Measurements from ENCODE around the gene ITM2C.

ITM2C gene

DNA sequence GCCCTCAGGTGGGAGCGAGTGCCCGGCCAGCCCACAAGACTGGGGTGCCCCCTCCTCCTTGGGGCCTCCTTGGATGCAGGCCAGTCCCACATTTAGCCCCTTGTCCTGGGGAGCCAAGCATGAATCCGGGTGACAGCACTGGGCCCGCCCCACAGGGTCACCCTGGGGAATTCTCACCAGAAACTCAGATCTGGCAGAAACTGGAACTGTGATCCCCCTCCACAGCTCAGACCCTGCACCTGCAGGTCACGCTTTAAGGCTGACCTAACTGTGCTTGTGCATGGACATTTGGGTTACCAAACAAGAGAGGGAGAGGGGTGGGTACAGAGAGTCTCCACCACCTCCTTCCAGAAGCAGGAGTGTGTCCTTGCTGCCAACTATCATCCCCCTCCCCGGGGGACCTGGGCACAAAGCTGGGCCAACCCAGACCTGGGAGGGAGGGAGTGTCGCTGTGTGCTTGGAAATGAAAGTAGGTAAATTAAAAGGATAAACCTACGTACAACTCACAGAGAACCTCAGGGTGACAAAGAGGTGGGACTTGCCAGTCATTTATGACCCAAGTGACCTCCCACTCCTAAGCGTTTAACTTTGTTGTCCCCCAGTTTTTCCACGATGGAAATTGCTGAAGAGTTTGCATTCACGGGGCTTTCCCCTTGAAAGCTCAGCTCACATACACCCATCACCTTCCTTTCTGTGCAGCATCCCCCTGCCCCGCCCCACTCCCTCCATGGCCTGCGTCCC lies 9.1 kb downstream of the ITM2C start:
- no peak for DNase-seq

DNA sequence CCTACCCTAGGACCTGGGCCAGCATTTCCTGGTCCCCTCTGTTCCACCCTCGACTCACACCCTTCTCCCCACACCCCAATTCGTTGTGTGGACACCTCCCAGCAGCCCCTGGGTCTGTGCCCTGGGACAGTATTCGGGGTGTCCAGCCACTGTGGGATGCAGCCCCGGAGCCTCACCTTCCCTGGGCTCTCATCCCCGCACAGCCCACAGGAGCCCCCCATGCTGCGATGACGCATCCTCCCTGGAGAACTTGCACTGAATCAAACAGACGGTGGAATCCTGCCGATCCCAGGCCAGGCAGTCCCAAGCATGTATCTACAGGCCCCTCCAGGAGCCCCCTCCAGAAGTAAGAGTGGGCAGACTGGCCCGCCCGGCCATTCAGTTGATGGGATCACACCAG lies 9.7 kb downstream of the ITM2C start:
- DNase-seq = no peak

DNA sequence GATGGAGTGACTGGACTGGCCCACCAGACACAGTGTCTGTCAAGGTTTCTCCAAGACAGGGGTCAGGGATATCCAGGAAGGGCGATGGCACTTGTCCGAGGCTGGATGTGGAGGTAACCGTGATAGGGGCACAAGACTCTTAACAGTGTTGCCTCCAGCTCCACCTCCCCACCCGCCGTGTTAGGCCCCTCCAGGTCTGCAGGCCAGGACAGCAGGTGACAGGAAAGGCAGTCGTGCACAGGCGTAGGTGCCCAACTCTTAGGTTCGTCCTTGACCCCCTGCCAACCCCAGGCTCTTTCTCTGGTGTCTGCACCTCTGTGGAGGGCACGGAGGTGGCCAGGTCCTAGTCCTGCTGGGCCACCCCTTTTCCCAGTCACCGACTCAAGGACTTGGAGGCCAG lies 10.1 kb downstream of the ITM2C start:
- no peak for DNase-seq

DNA sequence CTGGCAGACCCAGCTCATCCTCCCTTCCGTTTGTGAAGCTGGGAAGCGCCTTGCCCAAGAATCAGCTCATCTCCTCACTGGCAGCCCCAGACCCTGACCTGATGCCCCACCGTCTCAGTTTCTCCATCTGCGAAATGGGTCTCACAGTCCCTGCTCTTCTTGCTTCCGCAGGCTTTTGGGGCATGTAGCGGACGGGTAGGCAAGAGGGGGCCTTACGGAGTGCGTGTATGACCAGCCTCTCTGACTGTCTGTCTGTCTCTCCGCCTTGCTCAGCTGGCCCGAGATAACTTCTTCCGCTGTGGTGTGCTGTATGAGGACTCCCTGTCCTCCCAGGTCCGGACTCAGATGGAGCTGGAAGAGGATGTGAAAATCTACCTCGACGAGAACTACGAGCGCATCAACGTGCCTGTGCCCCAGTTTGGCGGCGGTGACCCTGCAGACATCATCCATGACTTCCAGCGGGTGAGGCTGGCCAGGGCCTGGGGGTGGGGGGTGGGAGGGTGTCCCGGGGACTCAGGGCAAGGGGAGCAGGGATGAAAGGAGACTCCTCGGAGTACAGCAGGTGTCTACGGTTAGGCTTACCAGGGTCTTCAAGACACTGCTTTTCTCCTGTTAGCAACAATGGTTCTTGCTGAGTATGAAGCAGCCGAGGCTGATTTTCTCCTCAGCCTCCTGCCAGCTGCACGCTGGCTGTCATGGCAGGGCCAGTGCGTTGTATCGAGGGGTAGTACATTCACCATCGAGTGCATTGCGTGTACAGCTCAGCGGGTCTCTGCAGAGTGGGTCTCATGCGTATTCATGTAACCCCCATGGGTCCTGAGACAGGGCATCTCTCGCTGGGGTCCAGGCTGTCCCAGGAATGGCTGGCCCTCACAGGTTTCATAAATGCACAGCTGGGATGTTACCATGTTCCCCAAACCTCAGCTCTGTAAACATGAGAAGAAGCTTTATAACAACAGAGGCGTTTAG lies 10.9 kb downstream of the ITM2C start:
- DNase-seq = no peak

DNA sequence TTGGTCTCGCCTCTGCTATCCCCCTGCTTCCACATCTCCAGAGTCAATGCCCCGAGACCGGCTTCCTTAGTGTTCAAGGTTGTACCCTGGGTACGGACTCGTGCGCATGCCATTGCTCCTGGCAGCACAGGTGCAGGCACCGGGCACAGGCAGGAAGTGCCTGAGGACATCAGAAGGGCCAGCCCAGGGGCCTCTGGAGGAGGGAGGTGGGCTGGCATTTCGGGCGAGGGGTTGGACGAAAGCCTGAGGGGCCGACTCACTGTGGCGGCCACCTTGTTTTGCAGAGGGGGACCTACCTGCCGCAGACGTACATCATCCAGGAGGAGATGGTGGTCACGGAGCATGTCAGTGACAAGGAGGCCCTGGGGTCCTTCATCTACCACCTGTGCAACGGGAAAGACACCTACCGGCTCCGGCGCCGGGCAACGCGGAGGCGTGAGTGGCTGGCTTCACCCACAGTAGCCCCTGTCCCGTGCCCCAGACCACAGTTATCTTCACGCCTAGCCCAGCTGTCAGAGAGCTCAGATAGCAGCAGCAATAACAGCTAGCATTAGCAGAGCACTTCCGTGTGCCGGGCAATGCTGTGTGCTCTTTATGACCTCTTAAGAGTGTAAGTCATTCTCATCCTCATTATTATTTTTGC lies 12.5 kb downstream of the ITM2C start:
- no peak for DNase-seq

DNA sequence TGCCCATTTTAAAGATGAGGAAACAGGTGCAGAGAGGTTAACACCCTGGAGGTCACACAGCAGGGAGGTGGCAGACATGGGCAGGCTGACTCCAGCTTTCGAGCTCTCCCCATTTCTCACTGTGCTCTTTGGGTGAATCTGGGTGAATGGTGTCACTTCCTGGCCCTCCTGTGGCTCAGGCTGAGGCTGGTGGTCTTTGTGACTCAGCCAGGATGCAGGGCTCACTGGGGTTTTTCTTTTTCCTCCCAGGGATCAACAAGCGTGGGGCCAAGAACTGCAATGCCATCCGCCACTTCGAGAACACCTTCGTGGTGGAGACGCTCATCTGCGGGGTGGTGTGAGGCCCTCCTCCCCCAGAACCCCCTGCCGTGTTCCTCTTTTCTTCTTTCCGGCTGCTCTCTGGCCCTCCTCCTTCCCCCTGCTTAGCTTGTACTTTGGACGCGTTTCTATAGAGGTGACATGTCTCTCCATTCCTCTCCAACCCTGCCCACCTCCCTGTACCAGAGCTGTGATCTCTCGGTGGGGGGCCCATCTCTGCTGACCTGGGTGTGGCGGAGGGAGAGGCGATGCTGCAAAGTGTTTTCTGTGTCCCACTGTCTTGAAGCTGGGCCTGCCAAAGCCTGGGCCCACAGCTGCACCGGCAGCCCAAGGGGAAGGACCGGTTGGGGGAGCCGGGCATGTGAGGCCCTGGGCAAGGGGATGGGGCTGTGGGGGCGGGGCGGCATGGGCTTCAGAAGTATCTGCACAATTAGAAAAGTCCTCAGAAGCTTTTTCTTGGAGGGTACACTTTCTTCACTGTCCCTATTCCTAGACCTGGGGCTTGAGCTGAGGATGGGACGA lies 13.2 kb downstream of the ITM2C start:
- DNase-seq = no peak

DNA sequence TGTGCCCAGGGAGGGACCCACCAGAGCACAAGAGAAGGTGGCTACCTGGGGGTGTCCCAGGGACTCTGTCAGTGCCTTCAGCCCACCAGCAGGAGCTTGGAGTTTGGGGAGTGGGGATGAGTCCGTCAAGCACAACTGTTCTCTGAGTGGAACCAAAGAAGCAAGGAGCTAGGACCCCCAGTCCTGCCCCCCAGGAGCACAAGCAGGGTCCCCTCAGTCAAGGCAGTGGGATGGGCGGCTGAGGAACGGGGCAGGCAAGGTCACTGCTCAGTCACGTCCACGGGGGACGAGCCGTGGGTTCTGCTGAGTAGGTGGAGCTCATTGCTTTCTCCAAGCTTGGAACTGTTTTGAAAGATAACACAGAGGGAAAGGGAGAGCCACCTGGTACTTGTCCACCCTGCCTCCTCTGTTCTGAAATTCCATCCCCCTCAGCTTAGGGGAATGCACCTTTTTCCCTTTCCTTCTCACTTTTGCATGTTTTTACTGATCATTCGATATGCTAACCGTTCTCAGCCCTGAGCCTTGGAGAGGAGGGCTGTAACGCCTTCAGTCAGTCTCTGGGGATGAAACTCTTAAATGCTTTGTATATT lies 14.0 kb downstream of the ITM2C start:
- DNase-seq = no peak

DNA sequence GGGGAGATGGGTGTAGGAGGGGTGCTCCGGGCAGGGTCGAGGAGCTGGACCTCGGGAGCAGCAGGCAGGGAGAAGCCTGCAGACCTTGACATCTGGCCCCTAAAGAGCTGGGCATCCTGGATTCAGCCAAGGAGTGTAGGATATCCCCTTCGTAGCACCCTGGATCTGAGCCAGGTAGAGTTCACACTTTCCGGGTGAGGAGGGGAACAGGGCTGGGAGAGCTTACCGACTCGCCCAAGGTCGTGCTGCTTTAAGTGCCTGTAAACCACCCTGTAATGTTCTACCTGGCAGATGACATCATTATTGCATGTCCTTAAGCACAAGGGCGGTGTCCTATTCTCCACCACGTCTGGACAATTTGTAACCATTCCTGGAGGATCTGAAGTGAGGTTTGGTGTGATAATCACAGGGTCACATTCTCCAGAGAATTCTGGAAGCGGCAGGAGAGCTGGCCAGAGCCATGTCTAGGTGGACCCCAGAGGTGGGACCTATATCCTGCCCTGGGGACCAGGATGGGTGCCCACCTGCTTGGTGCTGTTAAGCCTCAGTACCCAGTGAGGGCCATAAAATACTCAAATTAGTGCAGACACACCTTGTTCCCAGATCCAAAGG lies 14.6 kb downstream of the ITM2C start:
- no peak for DNase-seq

DNA sequence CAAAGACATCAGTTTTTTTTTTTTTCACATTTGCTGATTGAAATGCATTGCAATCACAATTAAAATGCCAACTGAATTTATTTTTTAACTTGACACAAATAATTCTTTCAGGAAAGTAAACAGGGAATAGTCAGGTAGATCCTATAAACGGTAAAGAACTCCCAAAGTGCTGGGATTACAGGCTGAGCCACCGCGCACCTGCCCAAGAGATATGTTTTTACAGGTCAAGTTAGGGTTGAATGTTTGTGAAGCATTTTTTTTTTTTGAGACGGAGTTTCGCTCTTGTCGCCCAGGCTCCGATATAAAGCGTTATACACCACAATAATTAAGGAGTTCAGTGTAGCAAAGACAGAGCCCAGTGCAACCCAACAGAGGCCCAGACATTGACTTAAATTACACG lies 15.1 kb downstream of the ITM2C start:
- DNase-seq = no peak

DNA sequence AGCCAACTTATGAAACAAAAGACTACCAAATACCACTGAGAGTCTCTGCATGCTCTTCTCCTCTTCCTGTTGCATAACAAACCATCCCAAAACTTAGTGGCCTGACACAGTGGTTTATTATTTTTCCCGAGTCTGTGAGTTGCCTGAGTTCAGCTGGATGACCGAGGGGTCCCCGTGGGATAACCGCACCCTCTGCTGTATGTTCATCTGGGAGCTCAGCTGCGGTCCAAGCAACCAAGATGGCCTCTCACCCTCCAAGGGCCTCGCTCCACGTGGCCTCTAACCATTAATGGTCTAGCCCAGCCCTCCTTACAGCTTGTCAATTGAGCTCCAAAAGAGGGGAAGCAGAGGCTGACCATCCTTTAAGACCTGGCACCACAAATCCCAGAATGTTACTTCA lies 17.1 kb downstream of the ITM2C start:
- no peak for DNase-seq

DNA sequence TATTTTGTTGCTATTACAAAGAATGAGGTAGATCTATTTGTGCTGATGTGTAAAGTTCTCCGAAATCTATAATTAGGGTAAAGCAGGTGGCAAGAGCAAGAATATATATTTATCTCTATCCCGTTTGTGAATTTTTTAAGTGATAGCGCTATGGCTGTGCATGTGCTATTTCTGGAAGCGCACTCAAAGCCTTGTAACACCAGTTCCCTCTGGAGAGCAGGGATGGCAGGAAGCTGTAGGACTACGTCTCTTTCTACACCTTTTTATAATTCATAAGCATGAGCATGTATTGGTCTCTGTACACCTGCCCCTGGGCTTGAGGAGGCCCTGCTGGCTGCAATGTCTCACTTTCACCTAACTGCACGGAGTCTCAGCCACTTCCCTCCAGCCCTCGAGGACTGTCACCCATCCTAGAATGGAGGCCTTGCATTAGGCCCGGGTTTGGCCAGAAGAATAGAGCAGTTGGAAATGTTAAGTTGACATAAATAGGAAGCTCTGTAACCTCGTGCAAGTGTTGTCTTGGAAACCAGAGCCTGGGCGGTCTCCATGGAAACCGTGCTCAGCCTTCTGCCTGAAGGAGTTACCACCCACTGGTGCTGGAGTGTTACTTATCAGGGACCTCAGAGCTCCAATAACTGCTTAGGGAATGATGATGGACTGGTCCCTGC lies 20.9 kb downstream of the ITM2C start:
- peak; percentile 3 to 39 for DNase-seq

DNA sequence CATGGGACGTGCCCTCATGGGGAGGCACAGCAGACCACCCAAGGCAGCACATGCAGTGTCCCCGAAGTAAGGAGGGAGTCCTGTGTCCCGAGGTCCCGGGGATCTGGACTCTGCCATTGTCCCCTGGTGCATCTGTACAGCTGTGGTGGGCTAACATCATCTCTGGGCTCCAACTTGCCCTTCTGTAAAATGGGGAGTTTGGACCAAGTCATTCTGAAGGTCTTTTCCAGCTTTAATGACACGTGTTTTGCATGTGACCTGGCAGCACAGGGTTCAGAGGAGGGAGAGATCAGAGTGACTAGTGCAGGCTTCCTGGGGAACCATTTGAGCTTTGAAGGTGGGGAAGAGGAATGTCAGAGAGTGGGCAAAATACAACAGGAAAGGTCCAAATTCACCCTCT lies 21.5 kb downstream of the ITM2C start:
- no peak for DNase-seq

DNA sequence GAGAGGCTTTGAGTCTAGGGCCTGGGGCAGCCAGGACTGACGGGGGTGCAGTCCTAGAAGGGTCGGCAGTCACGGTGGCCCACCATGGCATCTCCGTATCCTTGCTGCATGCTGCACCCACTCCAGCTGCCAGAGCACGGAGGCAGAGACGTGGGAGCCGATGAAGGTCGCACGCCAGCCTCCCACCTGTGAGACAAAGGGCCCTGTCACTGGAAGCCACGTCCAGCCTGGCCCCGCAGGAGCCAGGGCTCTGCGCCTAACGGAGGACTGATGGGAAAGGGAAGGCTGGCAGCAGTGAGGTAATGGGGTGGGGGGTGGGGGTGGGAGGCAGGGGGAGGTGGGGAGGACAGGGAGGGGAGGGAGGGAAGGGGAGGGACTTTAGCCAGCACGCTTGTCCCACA lies 21.9 kb downstream of the ITM2C start:
- no peak for DNase-seq

DNA sequence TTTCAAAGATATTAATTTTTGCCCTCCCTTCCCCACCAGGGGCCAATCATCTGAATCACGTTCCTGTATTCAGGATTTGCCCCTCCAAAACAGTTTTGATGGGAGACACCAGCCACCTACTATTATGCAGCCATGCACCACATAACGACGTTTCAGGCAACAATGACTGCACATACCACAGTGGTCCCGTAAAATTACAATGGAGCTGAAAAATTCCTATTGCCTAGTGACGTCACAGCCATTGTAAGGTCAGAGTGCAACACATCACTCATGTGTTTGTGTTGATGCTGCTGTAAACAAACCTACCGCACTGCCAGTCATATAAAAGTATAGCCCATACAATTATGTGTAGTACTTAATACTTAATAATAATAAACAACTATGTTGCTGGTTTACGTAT lies 22.6 kb downstream of the ITM2C start:
- no peak for DNase-seq

DNA sequence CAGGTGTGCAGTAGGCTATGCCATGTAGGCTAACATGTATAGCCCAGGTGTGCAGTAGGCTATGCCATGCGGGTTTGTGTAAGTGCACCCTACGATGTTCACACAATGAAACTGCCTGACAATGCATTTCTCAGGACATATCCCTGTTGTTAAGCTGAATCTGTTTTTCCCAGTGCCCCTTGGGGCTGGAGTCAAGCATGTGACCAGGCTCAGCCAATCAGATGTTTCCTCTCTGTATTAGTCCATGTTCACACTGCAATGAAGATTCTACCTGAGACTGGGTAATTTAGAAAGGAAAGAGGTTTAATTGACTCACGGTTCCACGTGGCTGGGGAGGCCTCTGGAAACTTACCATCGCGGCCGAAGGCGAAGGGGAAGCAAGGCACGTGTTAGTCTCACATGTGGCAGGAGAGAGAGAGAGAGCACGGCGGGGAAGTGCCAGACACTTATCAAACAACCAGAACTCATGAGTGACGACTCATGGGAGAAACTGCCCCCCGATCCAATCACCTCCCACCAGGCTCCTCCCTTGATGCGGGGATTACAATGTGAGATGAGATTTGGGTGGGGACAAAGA lies 24.2 kb downstream of the ITM2C start:
- no peak for DNase-seq

DNA sequence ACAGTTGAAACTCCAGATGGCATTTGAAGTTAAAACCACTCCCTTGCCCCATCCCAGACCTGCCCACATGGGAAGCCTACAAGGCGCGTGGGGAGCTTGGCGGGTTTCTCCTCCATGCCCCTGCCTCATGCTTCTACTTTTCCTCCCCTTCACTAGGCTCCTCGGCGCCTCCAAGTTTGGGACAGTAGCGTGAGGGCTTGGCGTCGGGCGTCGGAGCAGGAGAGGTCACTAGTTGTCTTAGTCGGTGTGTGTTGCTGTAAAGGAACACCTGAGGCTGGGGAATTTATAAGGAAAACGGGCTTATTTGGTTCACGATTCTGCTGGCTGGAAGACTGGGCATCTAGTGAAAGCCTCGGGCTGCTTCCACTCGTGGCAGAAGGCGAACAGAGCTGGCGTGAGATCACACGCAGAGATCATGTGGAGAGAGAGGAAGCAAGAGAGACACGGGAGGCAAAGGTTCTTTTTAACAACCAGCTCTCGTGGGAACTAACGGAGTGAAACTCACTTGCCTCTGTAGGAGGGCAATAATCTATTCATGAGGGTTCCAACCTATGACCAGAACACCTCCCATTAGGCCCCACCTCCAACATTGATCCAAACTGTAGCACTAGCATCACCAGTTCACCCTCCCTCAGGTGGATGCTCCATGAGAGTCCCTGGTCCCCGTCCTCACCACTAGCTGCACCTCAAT lies 25.3 kb downstream of the ITM2C start:
- DNase-seq = no peak

DNA sequence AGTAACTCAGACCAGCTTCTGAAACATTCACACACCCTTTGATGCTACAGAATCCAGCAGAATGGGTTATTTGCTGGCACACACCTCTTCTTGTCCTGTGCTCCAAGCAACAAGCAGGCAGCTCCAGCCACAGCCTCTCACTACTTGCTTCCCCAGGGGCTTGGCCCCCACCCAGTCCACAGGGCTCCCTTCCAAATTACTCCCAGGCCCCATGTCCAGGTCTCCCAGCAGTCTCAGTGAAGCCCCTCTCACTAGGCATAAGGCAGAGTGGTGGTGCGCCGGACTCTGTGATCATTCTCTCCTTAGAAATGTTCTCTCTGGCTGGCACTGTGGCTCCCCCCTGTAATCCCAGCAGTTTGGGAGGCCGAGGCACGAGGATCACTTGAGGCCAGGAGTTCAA lies 25.9 kb downstream of the ITM2C start:
- DNase-seq = no peak

DNA sequence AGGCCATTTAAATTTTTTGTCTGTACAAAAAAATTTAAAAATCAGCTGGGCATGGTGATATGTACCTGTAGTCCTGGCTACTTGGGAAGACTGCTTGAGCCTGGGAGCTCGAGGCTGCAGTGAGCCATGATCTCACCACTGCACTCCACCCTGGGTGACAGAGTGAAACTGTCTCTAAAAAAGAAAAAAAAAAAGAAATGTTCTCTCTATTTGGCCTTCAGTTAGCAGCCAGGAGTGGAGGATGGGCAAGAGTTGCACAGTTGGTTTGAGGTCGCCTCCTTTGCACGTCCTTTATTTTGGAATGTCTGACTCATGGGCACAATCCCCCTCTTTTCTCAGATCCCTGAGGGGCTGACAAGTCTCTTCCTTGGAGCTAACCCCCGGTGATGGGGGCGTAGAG lies 26.3 kb downstream of the ITM2C start:
- no peak for DNase-seq

DNA sequence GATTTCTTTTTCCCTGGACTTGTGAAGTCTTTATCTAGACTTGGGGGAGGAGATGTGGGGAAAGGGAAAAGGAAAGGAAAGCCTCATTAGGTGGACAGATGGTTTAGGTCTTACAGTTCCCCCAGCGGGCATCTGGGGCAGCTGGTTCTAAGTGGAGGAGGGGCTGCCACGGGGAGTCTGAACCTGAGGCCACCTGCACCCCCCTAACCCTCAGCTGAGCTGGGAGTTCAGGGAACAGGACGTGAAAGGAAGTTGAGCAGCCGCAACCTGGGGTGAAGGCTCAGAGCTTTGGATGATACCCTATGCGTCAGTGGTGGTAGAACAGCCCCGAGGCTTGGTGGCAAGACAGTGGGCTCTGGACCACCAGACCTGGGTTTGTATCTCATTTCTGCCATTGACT lies 26.8 kb downstream of the ITM2C start:
- no peak for DNase-seq

DNA sequence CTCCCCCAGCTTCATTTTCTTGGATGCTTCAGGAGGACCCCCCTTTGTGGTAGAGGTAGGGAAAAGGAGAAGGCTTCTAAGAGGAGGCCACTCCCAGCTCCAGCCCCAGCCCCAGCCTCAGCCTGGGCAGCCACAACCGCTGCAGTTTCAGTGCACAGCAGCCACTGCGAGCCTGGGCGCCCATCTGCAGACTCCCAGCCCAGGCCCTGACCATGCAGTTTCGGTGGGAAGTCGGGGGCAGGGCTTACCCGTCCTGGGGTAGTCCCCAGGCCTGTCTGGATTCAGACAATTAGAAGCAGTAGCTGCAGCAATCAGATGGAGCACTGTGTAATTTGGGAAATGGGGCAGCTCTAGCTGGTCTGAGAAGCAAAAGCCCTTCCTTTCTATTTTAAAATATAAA lies 28.6 kb downstream of the ITM2C start:
- no peak for DNase-seq
